GM12873 (cell line): Measurements from ENCODE around the gene CISTR.

Experiments used
- TF ChIP-seq, protein P1 (sequence below): IDR thresholded peaks from 2 replicates; pipeline ENCODE4 v1.5.1; 2012; ENCODE audit warnings: low read depth, mild to moderate bottlenecking, moderate library complexity, low read length, control low read depth; ENCODE audit not compliant: insufficient read depth; ENCODE audit errors: missing control alignments

The CISTR gene

DNA sequence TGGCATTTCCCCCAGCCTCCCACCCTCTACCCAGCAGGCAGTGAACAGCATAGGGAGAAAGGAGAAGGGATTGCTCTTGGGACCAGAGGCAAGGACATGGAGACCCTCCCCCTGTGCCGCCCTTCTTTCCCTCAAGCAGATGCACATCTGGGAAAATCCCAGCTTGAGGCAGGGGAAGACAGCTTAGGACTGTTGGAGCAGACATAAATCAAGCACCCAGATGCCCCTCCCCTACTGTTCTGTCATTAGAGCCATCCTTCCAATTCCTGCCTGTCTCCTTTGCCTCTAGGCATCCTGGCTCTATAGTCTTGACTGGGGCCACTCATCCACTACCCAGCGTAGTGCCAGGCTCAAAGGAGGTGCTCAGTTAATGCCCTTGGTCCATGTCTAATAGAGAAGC, 7.5 kb upstream of the CISTR start:
- TF ChIP-seq, protein P1, sequence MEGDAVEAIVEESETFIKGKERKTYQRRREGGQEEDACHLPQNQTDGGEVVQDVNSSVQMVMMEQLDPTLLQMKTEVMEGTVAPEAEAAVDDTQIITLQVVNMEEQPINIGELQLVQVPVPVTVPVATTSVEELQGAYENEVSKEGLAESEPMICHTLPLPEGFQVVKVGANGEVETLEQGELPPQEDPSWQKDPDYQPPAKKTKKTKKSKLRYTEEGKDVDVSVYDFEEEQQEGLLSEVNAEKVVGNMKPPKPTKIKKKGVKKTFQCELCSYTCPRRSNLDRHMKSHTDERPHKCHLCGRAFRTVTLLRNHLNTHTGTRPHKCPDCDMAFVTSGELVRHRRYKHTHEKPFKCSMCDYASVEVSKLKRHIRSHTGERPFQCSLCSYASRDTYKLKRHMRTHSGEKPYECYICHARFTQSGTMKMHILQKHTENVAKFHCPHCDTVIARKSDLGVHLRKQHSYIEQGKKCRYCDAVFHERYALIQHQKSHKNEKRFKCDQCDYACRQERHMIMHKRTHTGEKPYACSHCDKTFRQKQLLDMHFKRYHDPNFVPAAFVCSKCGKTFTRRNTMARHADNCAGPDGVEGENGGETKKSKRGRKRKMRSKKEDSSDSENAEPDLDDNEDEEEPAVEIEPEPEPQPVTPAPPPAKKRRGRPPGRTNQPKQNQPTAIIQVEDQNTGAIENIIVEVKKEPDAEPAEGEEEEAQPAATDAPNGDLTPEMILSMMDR, result no peak

DNA sequence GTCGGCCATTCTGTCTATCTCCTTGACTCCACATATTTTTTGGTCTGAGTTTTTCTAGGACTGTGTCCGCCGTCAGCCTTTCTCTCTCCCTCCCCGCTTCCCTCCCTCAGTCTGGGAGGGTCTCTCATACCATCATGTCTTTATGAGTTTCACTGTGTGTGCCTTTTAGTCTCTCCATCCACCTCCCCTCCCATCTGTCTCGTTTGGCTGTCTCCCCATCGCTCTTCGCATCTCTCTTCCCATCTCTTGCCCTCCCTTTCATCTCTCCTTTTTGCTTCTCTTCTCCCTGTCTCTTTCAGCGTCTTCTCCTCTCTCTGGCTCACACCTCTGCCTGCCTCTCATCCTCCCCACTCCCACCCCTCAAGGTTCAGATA, 6.9 kb upstream of the CISTR start:
- TF ChIP-seq, protein P1, result no peak

DNA sequence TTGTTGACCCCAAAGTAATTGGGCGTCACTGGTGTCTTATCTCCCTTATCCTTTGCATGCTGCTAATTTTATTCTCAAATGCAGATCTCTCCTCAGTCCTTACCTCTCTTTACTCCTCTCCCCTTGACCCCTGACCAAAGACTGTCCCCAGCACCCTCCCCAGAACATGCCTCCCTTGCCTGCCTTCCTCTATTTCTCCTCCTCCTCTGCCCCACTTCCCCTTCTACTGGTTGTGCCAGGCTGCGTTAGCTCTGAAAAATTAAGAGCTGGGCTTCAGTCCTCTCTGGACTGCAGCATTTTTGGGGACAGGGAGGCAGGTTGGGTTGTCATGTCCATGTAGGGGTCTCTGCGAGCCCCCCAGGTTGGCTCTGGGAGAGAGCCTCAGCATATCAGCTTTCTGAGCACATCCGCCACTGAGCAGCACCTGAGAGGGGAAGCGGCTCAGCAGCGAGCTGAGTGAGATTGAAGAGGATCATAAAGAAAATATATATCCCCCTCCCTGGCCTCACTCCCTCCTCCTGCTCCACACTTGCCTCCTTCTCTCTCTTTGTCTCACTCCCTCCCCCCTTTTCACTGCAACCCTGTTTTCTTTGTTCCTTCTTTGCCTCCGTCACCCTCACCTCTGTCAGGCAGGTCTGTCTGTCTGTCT, 6.4 kb upstream of the CISTR start:
- TF ChIP-seq, protein P1, result no peak

DNA sequence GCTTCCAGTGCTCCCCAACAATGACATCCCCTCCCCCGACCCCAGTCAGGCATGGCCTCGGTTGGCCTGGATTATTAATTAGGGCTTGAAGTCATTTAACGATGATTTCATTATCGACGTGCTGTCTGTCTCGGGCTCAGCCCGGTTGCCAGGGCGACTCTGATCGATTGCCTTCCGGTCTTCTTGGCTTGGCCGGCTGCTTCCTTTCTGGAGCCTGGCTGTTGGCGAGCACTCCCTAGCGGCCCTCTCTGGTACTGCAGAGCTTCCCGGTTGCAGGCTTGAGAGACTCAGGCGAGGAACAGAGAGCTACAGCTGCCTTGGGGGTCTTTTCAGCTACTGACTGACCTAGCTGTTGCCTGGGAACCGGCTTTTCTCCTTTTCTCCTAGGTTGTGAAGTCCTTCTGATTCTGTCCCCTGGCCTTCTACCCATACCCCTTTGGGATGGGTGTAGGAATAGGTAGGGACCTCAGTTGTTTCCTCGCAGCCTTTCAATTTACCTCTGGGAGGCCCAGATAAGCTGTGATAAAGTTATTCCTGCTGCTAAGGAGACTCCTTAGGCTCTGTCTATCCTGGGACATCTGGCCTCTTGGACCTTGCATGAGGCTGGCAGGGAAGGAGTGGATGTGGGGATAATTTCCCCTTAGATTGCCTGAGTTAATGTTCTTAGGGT, 5.5 kb upstream of the CISTR start:
- TF ChIP-seq, protein P1, result peak; percentile 98

DNA sequence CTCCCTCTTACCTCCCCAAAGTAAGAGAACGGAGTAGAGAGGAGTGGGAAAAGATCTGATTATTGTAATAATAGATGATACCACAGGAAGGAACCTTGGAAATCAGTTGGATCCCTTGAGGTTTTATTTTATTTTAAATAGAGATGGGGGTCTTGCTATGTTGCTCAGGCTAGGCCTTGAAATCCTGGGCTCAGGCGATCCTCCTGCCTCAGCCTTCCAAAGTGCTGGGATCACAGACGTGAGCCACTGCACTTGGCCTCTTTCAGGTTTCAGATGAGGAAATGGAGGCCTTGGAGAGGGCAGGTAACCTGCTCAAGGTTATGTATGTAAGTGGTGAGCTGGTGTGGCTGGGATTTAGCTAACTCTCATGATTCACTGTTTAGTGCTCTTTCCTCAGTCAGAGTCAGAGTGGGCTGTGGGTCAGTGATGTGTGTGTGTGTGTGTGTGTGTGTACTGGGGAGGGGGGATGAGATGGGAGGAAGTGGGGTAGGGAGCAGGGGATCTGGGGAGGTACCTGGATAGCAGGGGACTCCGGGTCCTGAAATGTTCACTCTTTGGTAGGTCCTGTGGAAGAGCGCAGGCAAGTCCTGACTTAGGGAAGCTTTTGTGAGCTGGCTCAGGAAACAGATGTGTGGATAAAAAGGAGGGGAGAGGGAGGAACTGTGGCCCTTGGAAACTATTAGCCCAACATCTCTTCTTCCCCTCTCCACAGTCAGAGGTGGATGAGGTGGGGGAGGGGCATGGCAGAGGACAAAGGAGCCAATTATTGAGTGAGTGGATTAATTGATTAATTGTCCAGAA, 4.7 kb upstream of the CISTR start:
- TF ChIP-seq, protein P1, result no peak

DNA sequence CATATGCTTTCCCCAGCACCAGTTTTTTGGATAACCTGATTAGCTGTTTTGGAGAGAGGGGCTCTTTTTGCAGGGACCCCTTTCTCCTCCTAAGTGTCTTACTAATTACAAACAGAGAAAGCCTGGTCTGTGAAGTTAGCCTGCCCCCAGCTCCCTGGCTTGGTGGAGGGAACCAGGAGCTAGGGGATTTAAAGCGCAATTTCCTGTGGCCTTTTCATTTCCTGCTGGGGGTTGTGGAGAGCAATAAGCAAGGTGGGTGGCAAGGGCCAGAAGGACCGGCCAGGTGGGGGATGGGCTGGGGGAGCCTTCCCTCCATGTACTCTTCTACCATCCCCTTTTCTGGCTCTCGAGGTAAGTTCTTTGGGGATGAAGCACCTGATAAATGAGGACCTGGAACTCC, 4.1 kb upstream of the CISTR start:
- TF ChIP-seq, protein P1, result no peak

DNA sequence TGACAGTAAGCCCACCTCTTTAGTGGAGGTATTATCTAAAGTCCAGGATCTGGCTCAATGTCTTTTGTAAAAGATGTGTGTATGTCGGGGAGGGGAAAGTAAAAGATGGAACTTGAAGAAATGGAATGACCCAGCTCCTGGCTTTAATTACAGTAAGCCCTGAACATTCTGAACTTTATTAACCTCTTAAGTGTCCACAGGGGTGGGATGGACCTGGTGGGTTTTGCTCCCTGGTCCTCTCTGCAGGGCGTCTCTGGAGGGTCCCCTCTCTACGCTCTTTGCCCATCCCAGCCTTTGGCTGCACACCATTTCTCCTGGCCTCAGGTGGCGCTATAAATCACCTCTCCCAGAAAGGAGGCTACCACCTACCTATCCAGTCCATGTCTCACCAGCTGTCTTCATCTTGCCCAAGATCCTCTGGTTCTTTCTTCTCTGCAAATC, 3.7 kb upstream of the CISTR start:
- TF ChIP-seq, protein P1, result peak; percentile 40
